Measurements from ENCODE around the gene LAPTM5.

The LAPTM5 gene

DNA sequence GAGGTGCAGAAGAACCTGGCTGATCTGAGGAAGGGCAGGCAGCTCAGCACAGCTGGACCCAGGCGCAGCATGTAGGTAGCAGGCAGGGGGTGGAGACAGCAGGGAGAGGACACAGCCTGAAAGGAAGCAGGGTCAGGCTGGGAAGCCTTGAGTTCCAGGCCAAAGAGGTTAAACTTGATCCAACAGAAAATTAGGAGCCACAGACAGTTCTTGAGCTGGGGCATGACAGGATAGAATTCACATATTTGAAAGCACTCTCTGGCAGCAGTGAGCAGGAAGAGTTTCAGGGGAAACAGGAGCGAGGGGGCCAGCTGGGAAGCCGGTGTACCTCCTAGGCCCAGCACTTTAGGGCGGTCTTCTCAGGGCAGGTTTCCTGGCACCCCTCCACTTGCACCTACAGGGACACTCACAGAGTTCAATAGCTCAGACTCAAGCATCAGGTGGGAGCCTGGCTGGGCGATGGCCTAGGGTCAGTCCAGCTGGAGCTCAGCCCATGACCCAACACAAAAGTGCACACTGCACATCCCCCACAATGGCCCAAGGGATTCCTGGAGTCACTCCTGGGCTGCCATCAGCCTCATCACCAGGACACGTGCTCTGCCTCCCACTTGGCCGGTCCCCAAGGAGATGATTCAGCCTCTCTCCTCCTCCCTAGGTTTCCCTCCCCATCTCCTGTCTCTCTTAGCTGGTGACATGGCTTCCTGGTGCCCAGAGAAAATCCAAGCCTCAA is 56.9 kb downstream of the LAPTM5 start:
- H3K27me3 ChIP-seq (ENCODE audit: control insufficient read depth in 1 of 2, insufficient read depth in 2 of 2, low read length in 2 of 2): no peaks in the 10 kb centered on the region
- H3K9ac ChIP-seq (ENCODE audit: low read length): no peak overlapping the region
- no peaks in the 10 kb centered on the region for H3K9me3 ChIP-seq (ENCODE audit: low read length)
- H3K4me1 ChIP-seq (ENCODE audit: insufficient read depth, low read length): peaks cover 43% of the 10 kb centered on the region
- no peak overlapping the region for H3K27ac ChIP-seq (ENCODE audit: low read depth, low read length)
- H3K36me3 ChIP-seq (ENCODE audit: insufficient read depth, low read length): no peaks in the 10 kb centered on the region
- H3K4me3 ChIP-seq (ENCODE audit: low read depth in 1 of 2, low read length in 2 of 2): no peak overlapping the region

GRCh38 chr1:30699762-30700161 is 57.8 kb downstream of the LAPTM5 start:
- H3K36me3 ChIP-seq (ENCODE audit: insufficient read depth, low read length): no peaks in the 10 kb centered on the region
- no peak overlapping the region for H3K27ac ChIP-seq (ENCODE audit: low read depth, low read length)
- no peaks in the 10 kb centered on the region for H3K9me3 ChIP-seq (ENCODE audit: low read length)
- H3K9ac ChIP-seq (ENCODE audit: low read length): no peak overlapping the region
- no peaks in the 10 kb centered on the region for H3K27me3 ChIP-seq (ENCODE audit: control insufficient read depth in 1 of 2, insufficient read depth in 2 of 2, low read length in 2 of 2)
- H3K4me1 ChIP-seq (ENCODE audit: insufficient read depth, low read length): peaks cover 41% of the 10 kb centered on the region
- H3K4me3 ChIP-seq (ENCODE audit: low read depth in 1 of 2, low read length in 2 of 2): no peak overlapping the region

DNA sequence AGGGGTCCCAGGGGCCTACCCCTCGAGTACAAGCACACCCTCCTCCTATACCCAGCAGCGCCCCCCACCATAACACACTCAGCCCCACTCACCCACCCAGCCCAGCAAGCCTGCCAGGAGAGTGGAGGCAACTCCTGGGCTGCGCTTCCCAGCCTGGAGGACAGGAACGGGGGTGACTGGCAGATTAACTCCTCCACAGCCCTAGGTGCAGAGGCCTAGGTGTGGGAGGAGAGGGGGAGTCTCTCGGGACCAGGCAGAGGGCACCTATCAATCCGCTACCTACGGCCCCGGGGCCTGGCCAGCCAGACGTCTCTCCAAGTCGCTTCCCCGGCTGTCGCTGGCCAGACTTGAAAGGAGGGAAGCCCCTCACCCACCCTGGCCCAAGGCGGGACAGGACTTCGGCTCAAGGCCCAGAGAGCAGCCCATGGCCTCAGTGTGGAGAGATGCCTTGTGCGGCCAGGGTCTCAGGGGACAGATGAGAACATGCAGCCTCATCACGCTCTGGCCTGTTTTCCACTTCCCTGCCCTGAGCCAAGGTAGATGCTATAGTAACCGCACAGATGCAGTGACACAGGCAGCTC is 59.1 kb downstream of the LAPTM5 start:
- Histone ChIP-seq H3K9me3 (ENCODE audit: low read length) (no peaks in the 10 kb centered on the region), H3K27ac (ENCODE audit: low read depth, low read length) (no peak overlapping the region), H3K9ac (ENCODE audit: low read length) (no peak overlapping the region), H3K4me1 (ENCODE audit: insufficient read depth, low read length) (peaks cover 36% of the 10 kb centered on the region), H3K4me3 (ENCODE audit: low read depth in 1 of 2, low read length in 2 of 2) (no peak overlapping the region), H3K27me3 (ENCODE audit: control insufficient read depth in 1 of 2, insufficient read depth in 2 of 2, low read length in 2 of 2) (no peaks in the 10 kb centered on the region), H3K36me3 (ENCODE audit: insufficient read depth, low read length) (no peaks in the 10 kb centered on the region)

DNA sequence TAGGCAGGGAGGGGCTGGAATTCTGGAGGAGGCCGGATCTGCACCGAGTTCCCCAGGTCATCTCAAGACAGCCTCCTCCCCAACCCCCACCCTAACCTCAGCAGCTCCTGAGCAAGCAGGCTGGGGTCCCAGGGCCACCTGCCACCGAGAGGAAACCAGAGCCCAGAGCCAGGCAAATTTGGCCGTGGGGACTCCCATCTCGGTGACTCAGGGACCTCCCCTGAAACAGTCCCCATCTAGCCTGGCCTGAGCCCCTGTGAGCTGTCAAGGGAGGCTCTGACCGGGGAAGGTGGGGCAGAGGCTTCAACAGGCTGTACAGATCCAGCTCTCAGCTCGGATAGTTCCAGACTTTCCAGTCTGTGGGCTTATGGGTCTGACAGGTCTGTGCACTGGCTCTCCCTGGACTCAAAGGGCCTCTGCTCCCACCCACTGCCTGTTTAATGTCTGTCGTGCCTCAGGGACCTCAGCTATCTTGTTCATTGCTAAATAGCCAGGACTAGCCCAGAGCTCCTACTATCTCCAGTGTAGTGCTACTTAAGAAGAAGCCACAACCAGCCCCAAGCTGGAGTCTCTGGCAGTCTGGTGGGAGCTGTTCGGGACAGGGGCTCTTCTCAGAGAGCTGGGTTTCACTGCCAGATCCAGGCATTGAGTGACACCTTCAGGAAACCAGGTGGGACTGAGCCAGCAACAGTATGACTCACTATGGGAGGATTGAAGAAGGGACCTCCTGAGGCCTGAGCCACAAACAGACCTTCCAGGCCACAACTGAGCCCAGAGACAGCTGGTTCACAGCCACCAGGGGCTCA is 59.8 kb downstream of the LAPTM5 start:
- Histone ChIP-seq H3K27ac (ENCODE audit: low read depth, low read length) (no peak overlapping the region), H3K27me3 (ENCODE audit: control insufficient read depth in 1 of 2, insufficient read depth in 2 of 2, low read length in 2 of 2) (no peaks in the 10 kb centered on the region), H3K4me3 (ENCODE audit: low read depth in 1 of 2, low read length in 2 of 2) (no peak overlapping the region), H3K9me3 (ENCODE audit: low read length) (no peaks in the 10 kb centered on the region), H3K4me1 (ENCODE audit: insufficient read depth, low read length) (peaks cover 36% of the 10 kb centered on the region), H3K9ac (ENCODE audit: low read length) (no peak overlapping the region), H3K36me3 (ENCODE audit: insufficient read depth, low read length) (no peaks in the 10 kb centered on the region)

- no peak overlapping the region for H3K27ac ChIP-seq (ENCODE audit: low read depth, low read length)
- no peaks in the 10 kb centered on the region for H3K27me3 ChIP-seq (ENCODE audit: control insufficient read depth in 1 of 2, insufficient read depth in 2 of 2, low read length in 2 of 2)
- H3K36me3 ChIP-seq (ENCODE audit: insufficient read depth, low read length): no peaks in the 10 kb centered on the region
- H3K9ac ChIP-seq (ENCODE audit: low read length): no peak overlapping the region
- H3K4me1 ChIP-seq (ENCODE audit: insufficient read depth, low read length): peaks cover 36% of the 10 kb centered on the region
- no peaks in the 10 kb centered on the region for H3K9me3 ChIP-seq (ENCODE audit: low read length)
- H3K4me3 ChIP-seq (ENCODE audit: low read depth in 1 of 2, low read length in 2 of 2): no peak overlapping the region
Measured at GRCh38 chr1:30696831-30697230, 60.7 kb downstream of the LAPTM5 start.

DNA sequence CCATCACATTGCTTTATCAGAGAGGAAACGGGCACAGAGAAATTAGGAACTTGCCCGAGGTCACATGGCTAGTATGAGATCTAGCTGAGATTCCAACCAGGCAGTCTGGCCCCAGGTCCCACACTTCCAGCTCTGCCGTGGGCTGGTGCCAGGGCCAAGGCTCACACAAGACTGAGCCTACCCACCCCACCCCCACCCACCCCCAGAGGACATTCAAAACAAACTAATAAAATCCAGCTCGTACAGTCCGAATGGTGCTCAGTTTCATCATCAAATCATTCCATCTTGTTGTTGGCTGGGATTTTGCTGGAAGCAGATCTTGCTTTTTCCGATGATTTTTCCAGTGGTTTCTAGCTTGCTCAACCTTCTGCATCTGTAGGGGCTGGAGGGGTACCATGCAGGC is 62.1 kb downstream of the LAPTM5 start:
- Histone ChIP-seq H3K36me3 (ENCODE audit: insufficient read depth, low read length) (no peaks in the 10 kb centered on the region), H3K4me1 (ENCODE audit: insufficient read depth, low read length) (peaks cover 36% of the 10 kb centered on the region), H3K9ac (ENCODE audit: low read length) (no peak overlapping the region), H3K27ac (ENCODE audit: low read depth, low read length) (peak overlapping the region; percentile 49), H3K27me3 (ENCODE audit: control insufficient read depth in 1 of 2, insufficient read depth in 2 of 2, low read length in 2 of 2) (no peaks in the 10 kb centered on the region), H3K4me3 (ENCODE audit: low read depth in 1 of 2, low read length in 2 of 2) (peak overlapping the region in 1 of 2 donors; percentile 20), H3K9me3 (ENCODE audit: low read length) (no peaks in the 10 kb centered on the region)

- no peak overlapping the region for H3K9ac ChIP-seq (ENCODE audit: low read length)
- no peaks in the 10 kb centered on the region for H3K36me3 ChIP-seq (ENCODE audit: insufficient read depth, low read length)
- H3K27ac ChIP-seq (ENCODE audit: low read depth, low read length): peak overlapping the region; percentile 49
- peaks cover 36% of the 10 kb centered on the region for H3K4me1 ChIP-seq (ENCODE audit: insufficient read depth, low read length)
- no peaks in the 10 kb centered on the region for H3K27me3 ChIP-seq (ENCODE audit: control insufficient read depth in 1 of 2, insufficient read depth in 2 of 2, low read length in 2 of 2)
- H3K4me3 ChIP-seq (ENCODE audit: low read depth in 1 of 2, low read length in 2 of 2): no peak overlapping the region
- no peaks in the 10 kb centered on the region for H3K9me3 ChIP-seq (ENCODE audit: low read length)
Measured at GRCh38 chr1:30694280-30695175, 63.0 kb downstream of the LAPTM5 start.

DNA sequence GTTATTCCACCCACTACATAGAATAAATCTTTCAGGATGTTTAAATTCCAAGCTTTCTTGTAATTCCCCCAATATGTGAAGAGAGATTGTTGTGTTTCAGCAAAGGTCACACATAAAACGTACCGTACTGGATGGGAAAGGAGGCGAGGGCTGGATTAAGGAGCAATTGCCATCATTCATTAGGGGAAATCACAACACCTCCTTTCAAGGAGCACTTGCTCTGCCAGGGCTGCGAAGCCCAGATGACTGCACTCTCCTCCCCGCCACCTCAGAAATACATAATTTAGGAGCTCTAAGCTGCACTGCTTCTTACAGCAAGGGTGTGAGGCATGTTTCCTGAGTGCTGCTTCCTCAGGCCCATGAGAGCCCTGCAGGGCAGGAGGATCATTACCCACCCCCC is 63.8 kb downstream of the LAPTM5 start:
- H3K4me1 ChIP-seq (ENCODE audit: insufficient read depth, low read length): peaks cover 36% of the 10 kb centered on the region
- H3K4me3 ChIP-seq (ENCODE audit: low read depth in 1 of 2, low read length in 2 of 2): no peak overlapping the region
- no peaks in the 10 kb centered on the region for H3K9me3 ChIP-seq (ENCODE audit: low read length)
- H3K36me3 ChIP-seq (ENCODE audit: insufficient read depth, low read length): no peaks in the 10 kb centered on the region
- H3K9ac ChIP-seq (ENCODE audit: low read length): no peak overlapping the region
- H3K27ac ChIP-seq (ENCODE audit: low read depth, low read length): no peak overlapping the region
- no peaks in the 10 kb centered on the region for H3K27me3 ChIP-seq (ENCODE audit: control insufficient read depth in 1 of 2, insufficient read depth in 2 of 2, low read length in 2 of 2)

- Histone ChIP-seq H3K4me3 (ENCODE audit: low read depth in 1 of 2, low read length in 2 of 2) (no peak overlapping the region), H3K9ac (ENCODE audit: low read length) (no peak overlapping the region), H3K27ac (ENCODE audit: low read depth, low read length) (peak overlapping the region; percentile 29), H3K4me1 (ENCODE audit: insufficient read depth, low read length) (peaks cover 33% of the 10 kb centered on the region), H3K36me3 (ENCODE audit: insufficient read depth, low read length) (no peaks in the 10 kb centered on the region), H3K9me3 (ENCODE audit: low read length) (no peaks in the 10 kb centered on the region), H3K27me3 (ENCODE audit: control insufficient read depth in 1 of 2, insufficient read depth in 2 of 2, low read length in 2 of 2) (no peaks in the 10 kb centered on the region)
Measured at GRCh38 chr1:30693366-30693765, 64.2 kb downstream of the LAPTM5 start.

- H3K36me3 ChIP-seq (ENCODE audit: insufficient read depth, low read length): no peaks in the 10 kb centered on the region
- H3K4me3 ChIP-seq (ENCODE audit: low read depth in 1 of 2, low read length in 2 of 2): no peak overlapping the region
- no peak overlapping the region for H3K9ac ChIP-seq (ENCODE audit: low read length)
- H3K27me3 ChIP-seq (ENCODE audit: control insufficient read depth in 1 of 2, insufficient read depth in 2 of 2, low read length in 2 of 2): no peaks in the 10 kb centered on the region
- peaks cover 29% of the 10 kb centered on the region for H3K4me1 ChIP-seq (ENCODE audit: insufficient read depth, low read length)
- H3K9me3 ChIP-seq (ENCODE audit: low read length): no peaks in the 10 kb centered on the region
- peak overlapping the region; percentile 29 for H3K27ac ChIP-seq (ENCODE audit: low read depth, low read length)
Measured at GRCh38 chr1:30692948-30693301, 64.6 kb downstream of the LAPTM5 start.
